ENCODE measurements around the gene KCTD12.

DNA sequence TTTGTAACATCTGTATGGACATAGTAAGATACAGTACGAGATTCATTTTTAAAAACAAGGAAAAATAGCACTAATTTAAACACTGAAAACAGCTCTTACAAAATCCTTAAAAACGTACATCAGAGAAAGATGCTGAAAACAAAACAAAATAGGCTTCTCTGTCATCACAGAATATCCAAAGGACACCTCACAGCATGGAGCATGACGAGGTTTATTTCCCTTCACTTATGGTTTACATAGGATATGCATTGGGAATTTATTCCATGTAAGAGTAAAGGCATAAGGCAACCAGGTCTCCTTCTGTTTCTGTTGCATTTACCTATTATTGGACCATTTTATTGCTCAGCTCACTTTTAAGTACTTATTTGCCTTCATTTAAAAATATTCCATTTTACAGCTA, 3.0 kb downstream of the KCTD12 start:
- TF ChIP-seq, protein P1, sequence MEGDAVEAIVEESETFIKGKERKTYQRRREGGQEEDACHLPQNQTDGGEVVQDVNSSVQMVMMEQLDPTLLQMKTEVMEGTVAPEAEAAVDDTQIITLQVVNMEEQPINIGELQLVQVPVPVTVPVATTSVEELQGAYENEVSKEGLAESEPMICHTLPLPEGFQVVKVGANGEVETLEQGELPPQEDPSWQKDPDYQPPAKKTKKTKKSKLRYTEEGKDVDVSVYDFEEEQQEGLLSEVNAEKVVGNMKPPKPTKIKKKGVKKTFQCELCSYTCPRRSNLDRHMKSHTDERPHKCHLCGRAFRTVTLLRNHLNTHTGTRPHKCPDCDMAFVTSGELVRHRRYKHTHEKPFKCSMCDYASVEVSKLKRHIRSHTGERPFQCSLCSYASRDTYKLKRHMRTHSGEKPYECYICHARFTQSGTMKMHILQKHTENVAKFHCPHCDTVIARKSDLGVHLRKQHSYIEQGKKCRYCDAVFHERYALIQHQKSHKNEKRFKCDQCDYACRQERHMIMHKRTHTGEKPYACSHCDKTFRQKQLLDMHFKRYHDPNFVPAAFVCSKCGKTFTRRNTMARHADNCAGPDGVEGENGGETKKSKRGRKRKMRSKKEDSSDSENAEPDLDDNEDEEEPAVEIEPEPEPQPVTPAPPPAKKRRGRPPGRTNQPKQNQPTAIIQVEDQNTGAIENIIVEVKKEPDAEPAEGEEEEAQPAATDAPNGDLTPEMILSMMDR (IDR thresholded peaks at IDR 0.05; ENCODE audit: low read length) = no peak
- no peak for TF ChIP-seq EZH2 (IDR thresholded peaks at IDR 0.05; ENCODE audit: borderline replicate concordance, low read length)

Data from OCI-LY1 (cell line).